Bronchial epithelial cell (primary cell): ENCODE data around the gene SRC. TPM values are rescaled to one million over a fixed set of nuclear protein-coding genes. Genes with fewer than 3 reads are reported as not detected.
A peak's percentile ranks its signal among the peaks of the same experiment; 100 is the strongest.

Experiments used
- DNase-seq: peaks from one replicate; pipeline ENCODE4 v3.0.0-alpha.2; 2010; ENCODE audit warnings: low read depth
- FAIRE-seq: peaks from 2 replicates; lab custom pipeline; 2011; peaks lifted over from hg19 to GRCh38; lab: Jason Lieb, UNC
- H3K27me3 ChIP-seq: 2 replicates; pipeline ENCODE4 v1.5.1; 2011; ENCODE audit warnings: low read length; ENCODE audit not compliant: control insufficient read depth, insufficient read depth
- H3K36me3 ChIP-seq: 2 replicates; pipeline ENCODE4 v1.5.1; 2011; ENCODE audit warnings: low read length; ENCODE audit not compliant: control insufficient read depth, insufficient read depth
- H3K4me3 ChIP-seq: 2 replicates; pipeline ENCODE4 v1.5.1; 2011; ENCODE audit warnings: mild to moderate bottlenecking, low read depth, low read length, control low read depth
- CTCF ChIP-seq: IDR thresholded peaks from 2 replicates; pipeline ENCODE4 v1.5.1; 2011; ENCODE audit warnings: mild to moderate bottlenecking, moderate library complexity, low read length, control low read depth, inconsistent platforms; ENCODE audit not compliant: insufficient read depth, severe bottlenecking
- total RNA-seq: library from RNA; depleted of rRNA; stranded (reverse); fragments of >200 nt; gene quantifications from 2 replicates; pipeline ENCODE4 v1.2.1, GENCODE V29; 2014

SRC gene
- total RNA-seq, 1 donor from 2014 or later: 16.6 TPM

GRCh38 chr20:37394543-37395409, 48.8 kb downstream of the SRC start:
- Histone ChIP-seq H3K27me3 (no peaks in the 10 kb centered on the region), H3K4me3 (no peak overlapping the region), H3K36me3 (peaks cover 33% of the 10 kb centered on the region)
- DNase-seq (peak; percentile 89), FAIRE-seq (peak; percentile 99)
- TF ChIP-seq CTCF: no peak

- no peaks in the 10 kb centered on the region for H3K27me3 ChIP-seq
- H3K36me3 ChIP-seq: peaks cover 35% of the 10 kb centered on the region
- no peak for TF ChIP-seq CTCF
- FAIRE-seq (no peak), DNase-seq (no peak)
- no peak overlapping the region for H3K4me3 ChIP-seq
These were observed 49.5 kb downstream of the SRC start for GRCh38 chr20:37395410-37395797.

- no peak for TF ChIP-seq CTCF
These were observed 50.0 kb downstream of the SRC start for GRCh38 chr20:37395921-37396415.

GRCh38 chr20:37396416-37397075, 50.6 kb downstream of the SRC start:
- Histone ChIP-seq H3K36me3 (peaks cover 37% of the 10 kb centered on the region), H3K4me3 (no peak overlapping the region), H3K27me3 (no peaks in the 10 kb centered on the region)
- DNase-seq: no peak
- no peak for FAIRE-seq
- TF ChIP-seq CTCF: no peak

More at GRCh38 chr20:37395921-37396415, 50.0 kb downstream of the SRC start:
- no peaks in the 10 kb centered on the region for H3K27me3 ChIP-seq
- FAIRE-seq (no peak), DNase-seq (no peak)
- no peak overlapping the region for H3K4me3 ChIP-seq
- peaks cover 35% of the 10 kb centered on the region for H3K36me3 ChIP-seq

DNA sequence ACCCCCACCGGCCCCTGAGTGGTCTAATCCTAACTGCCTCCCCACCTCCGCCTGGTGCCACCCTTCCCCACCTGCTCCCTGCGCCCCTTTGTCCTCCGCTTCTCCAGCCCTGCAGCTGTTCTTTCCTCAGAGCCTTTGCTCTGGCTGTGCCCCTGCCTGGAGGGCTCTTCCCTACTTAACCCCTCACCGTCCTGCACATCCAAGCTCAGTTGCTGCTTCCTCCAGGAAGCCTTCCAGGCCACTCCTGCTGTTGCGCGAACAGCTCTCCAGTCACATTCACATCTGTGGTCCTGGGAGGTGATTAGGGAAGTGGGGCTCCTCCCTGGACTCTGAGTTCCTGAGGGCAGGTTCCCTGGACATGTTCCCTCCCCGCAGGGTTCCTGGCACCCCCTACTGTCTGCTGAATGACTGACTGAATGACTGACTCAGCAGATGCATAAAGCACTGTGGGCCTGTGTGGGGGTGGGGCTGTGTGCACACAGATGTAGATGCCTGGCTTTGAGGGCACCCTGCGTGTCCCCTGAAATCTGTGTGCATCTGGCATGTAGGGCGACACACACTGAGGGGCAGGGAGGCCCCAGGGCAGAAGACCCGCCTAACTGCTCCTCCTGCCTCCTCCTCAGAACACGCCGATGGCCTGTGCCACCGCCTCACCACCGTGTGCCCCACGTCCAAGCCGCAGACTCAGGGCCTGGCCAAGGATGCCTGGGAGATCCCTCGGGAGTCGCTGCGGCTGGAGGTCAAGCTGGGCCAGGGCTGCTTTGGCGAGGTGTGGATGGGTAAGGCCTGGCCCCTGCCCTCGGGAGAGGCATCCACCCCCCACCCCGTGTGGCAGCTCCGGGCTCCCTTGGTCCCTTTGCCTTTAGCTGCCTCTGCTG, 51.4 kb downstream of the SRC start:
- H3K4me3 ChIP-seq: no peak overlapping the region
- H3K27me3 ChIP-seq: no peaks in the 10 kb centered on the region
- DNase-seq (no peak), FAIRE-seq (no peak)
- peaks cover 43% of the 10 kb centered on the region for H3K36me3 ChIP-seq
- TF ChIP-seq CTCF: no peak
